Measurements from ENCODE around the gene TFAP2D.

The TFAP2D gene

GRCh38 chr6:50721978-50722377 lies 8.7 kb downstream of the TFAP2D start:
- DNase-seq = no peak

GRCh38 chr6:50722829-50723554 lies 9.7 kb downstream of the TFAP2D start:
- DNase-seq = no peak

- no peak for DNase-seq
These were observed 11.2 kb downstream of the TFAP2D start for GRCh38 chr6:50724381-50725124.

GRCh38 chr6:50734488-50734887 lies 21.2 kb downstream of the TFAP2D start:
- no peak for DNase-seq

GRCh38 chr6:50742161-50742560 lies 28.8 kb downstream of the TFAP2D start:
- no peak for DNase-seq

GRCh38 chr6:50744976-50745375 lies 31.6 kb downstream of the TFAP2D start:
- DNase-seq = no peak

GRCh38 chr6:50762798-50763197 lies 49.5 kb downstream of the TFAP2D start:
- DNase-seq = no peak

- no peak for DNase-seq
These were observed 65.4 kb downstream of the TFAP2D start for GRCh38 chr6:50778696-50779095.

- no peak for DNase-seq
These were observed 67.1 kb downstream of the TFAP2D start for GRCh38 chr6:50780382-50780781.

- no peak for DNase-seq
These were observed 72.6 kb downstream of the TFAP2D start for GRCh38 chr6:50785921-50786320.

GRCh38 chr6:50791900-50792508 lies 78.7 kb downstream of the TFAP2D start:
- peak in 1 of 2 experiments; percentile 48 for DNase-seq

- DNase-seq = no peak
These were observed 79.4 kb downstream of the TFAP2D start for GRCh38 chr6:50792771-50793170.

GRCh38 chr6:50795574-50795973 lies 82.2 kb downstream of the TFAP2D start:
- DNase-seq = no peak

GRCh38 chr6:50804283-50804682 lies 91.0 kb downstream of the TFAP2D start:
- no peak for DNase-seq

GRCh38 chr6:50807035-50807434 lies 93.7 kb downstream of the TFAP2D start:
- DNase-seq = no peak

GRCh38 chr6:50815436-50816114 lies 102.2 kb downstream of the TFAP2D start:
- DNase-seq = peak in 1 of 2 experiments; percentile 19

- peak; percentile 37 to 74 for DNase-seq
These were observed 102.9 kb downstream of the TFAP2D start for GRCh38 chr6:50816115-50816675.

- no peak for DNase-seq
These were observed 103.8 kb downstream of the TFAP2D start for GRCh38 chr6:50816947-50817645.

- no peak for DNase-seq
These were observed 104.3 kb downstream of the TFAP2D start for GRCh38 chr6:50817646-50817950.

- no peak for DNase-seq
These were observed 104.7 kb downstream of the TFAP2D start for GRCh38 chr6:50818020-50818419.

GRCh38 chr6:50818673-50819072 lies 105.3 kb downstream of the TFAP2D start, which contains the start of gene TFAP2B:
TSS of gene TFAP2B (plus strand) at chr6:50818871. CDS start at chr6:50818892, 21 bp downstream.
- no peak for DNase-seq

- DNase-seq = no peak
These were observed 106.2 kb downstream of the TFAP2D start for GRCh38 chr6:50819466-50819903.

Measured in SW 1271 (cell line).